Adrenal gland (tissue), 12 donors: ENCODE results near the gene LRP2. TPM values are rescaled to one million over a fixed set of nuclear protein-coding genes. Genes with fewer than 3 reads are reported as not detected.
A peak's percentile ranks its signal among the peaks of the same experiment; 100 is the strongest.

Source experiments
- DNase-seq, 7 donors: peaks; one replicate each; pipeline ENCODE4 v3.0.0-alpha.2; 2019 to 2020
- H3K27ac ChIP-seq, 5 donors: fragments of 200-600 bp; sonication (generic) in 4 of 5; 1 replicate in 3 of 5; 2 replicates in 2 of 5; pipeline versions ENCODE4 v1.5.1 to v1.8.0; 2016 to 2020; ENCODE audit warnings: mild to moderate bottlenecking in 1 of 5
- H3K27me3 ChIP-seq: fragments of 200-600 bp; 2 replicates; pipeline ENCODE4 v1.8.0; 2021
- H3K36me3 ChIP-seq, 2 donors: fragments of 200-600 bp; replicated peaks in 1 of 2; 1 replicate in 1 of 2; 2 replicates in 1 of 2; pipeline versions ENCODE4 v1.5.1 to v1.8.0; 2018 to 2022
- H3K4me1 ChIP-seq, 2 donors: fragments of 200-600 bp; replicated peaks in 1 of 2; 1 replicate in 1 of 2; 2 replicates in 1 of 2; pipeline versions ENCODE4 v1.5.1 to v1.8.0; 2018 to 2021
- H3K4me3 ChIP-seq, 4 donors: fragments of 200-600 bp; sonication (generic) in 3 of 4; one replicate each; pipeline ENCODE4 v1.5.1; 2016 to 2018
- H3K9me3 ChIP-seq, 3 donors: fragments of 200-600 bp; sonication (generic) in 1 of 3; replicated peaks in 1 of 3; 1 replicate in 2 of 3; 2 replicates in 1 of 3; pipeline versions ENCODE4 v1.5.1 to v1.8.0; 2016 to 2021
- CTCF ChIP-seq, 6 experiments: fragments of 450-650 bp in 4 of 6; fragments of 200-600 bp in 2 of 6; sonication (generic) in 1 of 6; IDR thresholded peaks; 1 replicate in 5 of 6; 2 replicates in 1 of 6; pipeline versions ENCODE4 v1.5.1 to v1.8.0; 2016 to 2021; ENCODE audit warnings: antibody characterized with exemption in 6 of 6, mild to moderate bottlenecking in 2 of 6, moderate library complexity in 1 of 6
- POLR2A ChIP-seq, 2 donors: fragments of 450-650 bp; IDR thresholded peaks; one replicate each; pipeline ENCODE4 v1.6.1; 2017; ENCODE audit warnings: antibody characterized with exemption in 2 of 2, mild to moderate bottlenecking in 2 of 2, moderate library complexity in 1 of 2
- WGBS, 4 donors: extraction: QIAGEN DNeasy Blood & Tissue Kit in 2 of 4; methylation state at CpG; one replicate each; pipeline versions ENCODE4 v1.1.5 to v1.1.7; 2013 to 2017; 5-methylcytosine and 5-hydroxymethylcytosine counted together
- intact Hi-C, 2 donors: fragments of 100-400 bp; cut with DNase I; formaldehyde crosslinking; loops; one replicate each; pipeline versions ENCODE4 v1.14.1 to v1.15.0; 2022 to 2023
- polyA plus RNA-seq, 3 donors: library from polyadenylated mRNA; stranded (reverse); fragments of 200-250 nt in 2 of 3; fragments of 350-450 nt in 1 of 3; fragmentation: Illumina TruSeq in 1 of 3; extraction: RNeasy Lipid Tissue Mini Kit (QIAGEN cat#74804) in 1 of 3; gene quantifications; one replicate each; pipeline ENCODE4 v1.2.3, GENCODE V29; 2013 to 2014
- total RNA-seq, 9 donors: library from RNA; depleted of rRNA in 4 of 9; stranded (reverse); fragments of >200 nt in 4 of 9; fragments of 120-200 nt in 1 of 9; fragmentation: NEBNext Ultra II Directional in 1 of 9; extraction: Animal tissue kit (Norgen Biotek cat#: 25700) in 1 of 9; gene quantifications; one replicate each; pipeline versions ENCODE4 v1.1.0 to v1.2.4, GENCODE V29; 2013 to 2023
- donor health status: healthy with polysubstance abuse.
- donor health status: Bipolar disorder and iron deficiency.
- donor health status: DM: yes; HTN: yes; CAD: no.
- donor health status: DM: no; HTN: no; CAD: no.
- donor health status: DM: no; HTN: no; CAD: no.
- donor health status: DM: yes; HTN: yes; CAD: no.

LRP2 gene
- total and polyA plus RNA-seq, 12 donors = 0.04 to 0.43 (median 0.10) TPM; not detected in 8

- 58 to 70% (median 67%) methylated on average over 5 of the region's 5 CpGs for WGBS, 4 donors
- no peak overlapping the region for H3K27ac ChIP-seq
- no peaks in the 10 kb centered on the region for H3K4me1 ChIP-seq
- H3K9me3 ChIP-seq = no peaks in the 10 kb centered on the region
- H3K36me3 ChIP-seq = no peaks in the 10 kb centered on the region
- DNase-seq = no peak
- H3K4me3 ChIP-seq = no peak overlapping the region
- intact Hi-C loops = no loop called here
- TF ChIP-seq CTCF (IDR thresholded peaks at IDR 0.05) = no peak
- TF ChIP-seq POLR2A (IDR thresholded peaks at IDR 0.05) = no peak
- H3K27me3 ChIP-seq = no peaks in the 10 kb centered on the region
Measured at GRCh38 chr2:169095621-169096105, 266.7 kb downstream of the LRP2 start.

- Histone ChIP-seq H3K36me3 (no peaks in the 10 kb centered on the region), H3K9me3 (no peaks in the 10 kb centered on the region), H3K27me3 (no peaks in the 10 kb centered on the region), H3K27ac (no peak overlapping the region), H3K4me1 (no peaks in the 10 kb centered on the region), H3K4me3 (no peak overlapping the region)
- intact Hi-C loops = no loop called here
- no peak for DNase-seq
- WGBS, 4 donors = 86 to 100% (median 93%) methylated on average over 1 of the region's 1 CpG
- TF ChIP-seq CTCF (IDR thresholded peaks at IDR 0.05) (no peak), POLR2A (IDR thresholded peaks at IDR 0.05) (no peak)
Measured at GRCh38 chr2:169094676-169095075, 267.7 kb downstream of the LRP2 start.

- DNase-seq = no peak
- 33 to 57% (median 43%) methylated on average over 2 of the region's 2 CpGs for WGBS, 4 donors
- Histone ChIP-seq H3K36me3 (no peaks in the 10 kb centered on the region), H3K4me3 (no peak overlapping the region), H3K9me3 (no peaks in the 10 kb centered on the region), H3K4me1 (no peaks in the 10 kb centered on the region), H3K27ac (no peak overlapping the region), H3K27me3 (no peaks in the 10 kb centered on the region)
- intact Hi-C loops = no loop called here
- no peak for TF ChIP-seq POLR2A (IDR thresholded peaks at IDR 0.05)
- TF ChIP-seq CTCF (IDR thresholded peaks at IDR 0.05) = no peak
Measured at GRCh38 chr2:169093535-169093934, 268.8 kb downstream of the LRP2 start.

GRCh38 chr2:169091761-169092519 is 270.4 kb downstream of the LRP2 start:
- Histone ChIP-seq H3K4me3 (no peak overlapping the region), H3K4me1 (no peaks in the 10 kb centered on the region), H3K36me3 (no peaks in the 10 kb centered on the region), H3K9me3 (no peaks in the 10 kb centered on the region), H3K27ac (no peak overlapping the region), H3K27me3 (no peaks in the 10 kb centered on the region)
- intact Hi-C loops = no loop called here
- DNase-seq = peak in 1 of 7 donors; percentile 16
- WGBS, 4 donors = 66 to 74% (median 69%) methylated on average over 8 of the region's 8 CpGs
- no peak for TF ChIP-seq CTCF (IDR thresholded peaks at IDR 0.05)
- no peak for TF ChIP-seq POLR2A (IDR thresholded peaks at IDR 0.05)
